Activated CD4-positive, alpha-beta T cell treated with anti-CD3 and anti-CD28 coated beads, Interleukin-2, amount 50 U/mL, for 1 hour (primary cell): ENCODE data around the gene CEACAM18.
"Not testable (repeated sequence)": the region's sequence is repeated elsewhere in the genome, so short reads cannot be mapped to it uniquely, and the experiment has no call there.

ENCODE experiments used
- DNase-seq: peaks from one replicate; pipeline ENCODE4 v3.0.0-alpha.2; 2020

The CEACAM18 gene

DNA sequence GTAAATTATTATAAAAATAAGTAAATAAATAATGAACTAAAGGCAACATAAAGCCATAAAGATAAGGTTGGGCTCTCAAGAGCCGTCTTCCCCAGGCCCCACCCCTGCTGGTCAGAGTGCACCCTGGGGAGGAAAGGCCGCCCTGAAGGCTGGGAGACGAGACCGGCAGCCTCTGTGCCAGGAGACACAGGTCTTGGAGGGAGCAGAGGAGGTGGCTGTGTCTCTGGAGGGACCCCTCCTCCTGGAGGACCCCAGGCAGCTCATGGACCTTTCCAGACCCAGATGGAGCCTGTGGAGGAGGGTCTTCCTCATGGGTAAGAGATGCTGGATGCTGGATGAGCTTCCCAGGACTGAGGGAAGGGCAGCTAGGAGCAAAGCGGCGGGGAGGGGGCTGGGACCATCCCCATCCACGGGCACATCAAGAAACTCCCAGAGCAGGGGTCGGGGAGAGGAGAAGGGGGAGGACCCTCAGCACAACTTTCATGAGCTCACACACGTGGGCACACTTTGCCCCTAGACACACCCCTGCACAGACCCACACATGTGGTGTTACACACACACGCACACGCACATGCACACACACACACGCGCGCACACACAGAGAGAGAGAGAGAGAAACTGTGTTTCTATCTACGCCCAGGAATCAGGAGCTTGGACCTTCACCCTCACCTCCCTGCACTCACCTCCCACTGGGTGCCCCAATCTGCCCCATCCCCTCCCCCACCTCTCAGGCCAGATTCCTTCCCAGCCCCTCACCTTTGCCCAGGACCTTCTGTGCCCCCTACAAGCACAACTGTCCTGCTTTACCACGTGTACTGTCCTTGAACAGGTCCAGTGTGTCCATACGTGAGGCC lies at the start of gene CEACAM18:
Gene CEACAM18 (plus strand): TSS at position 159 of the 854 bp plus-strand sequence.
- DNase-seq: no peak

DNA sequence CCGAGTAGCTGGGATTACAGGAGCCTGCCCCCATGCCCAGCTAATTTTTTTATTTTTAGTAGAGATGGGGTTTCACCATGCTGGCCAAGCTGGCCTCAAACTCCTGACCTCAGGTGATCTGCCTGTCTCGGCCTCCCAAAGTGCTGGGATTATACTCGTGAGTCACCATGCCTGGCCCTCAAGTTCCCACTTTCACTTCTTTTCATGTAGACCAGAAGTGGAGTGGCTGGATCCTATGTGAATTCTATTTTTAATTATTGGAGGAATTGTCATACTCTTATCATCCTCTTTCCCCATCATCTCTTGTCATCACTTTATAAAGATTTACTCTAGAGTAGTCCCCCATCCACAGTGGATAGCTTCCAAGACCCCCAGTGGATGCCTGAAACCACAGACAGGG lies 48.1 kb upstream of the CEACAM18 start:
- DNase-seq: no peak

- DNase-seq: no peak
These were observed 47.2 kb upstream of the CEACAM18 start for GRCh38 chr19:51431124-51431523.

DNA sequence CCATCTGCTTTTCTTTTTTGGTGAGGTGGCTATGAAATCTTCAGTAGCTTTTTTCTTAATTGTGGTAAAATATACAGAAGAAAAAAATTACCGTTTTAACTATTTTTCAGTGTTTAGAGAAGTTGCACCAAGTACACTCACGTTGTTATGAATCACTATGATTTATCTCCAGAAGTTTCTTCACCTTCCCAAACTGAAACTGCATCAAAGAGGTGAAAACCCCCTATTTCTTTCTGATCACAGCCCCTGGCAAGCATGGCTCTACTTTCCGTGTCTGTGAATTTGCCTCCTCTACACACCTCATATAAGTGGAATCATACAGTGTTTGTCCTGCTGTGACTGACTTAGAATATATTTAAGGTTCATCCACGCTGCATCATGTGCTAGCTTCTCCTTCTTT lies 45.3 kb upstream of the CEACAM18 start:
- no peak for DNase-seq

DNA sequence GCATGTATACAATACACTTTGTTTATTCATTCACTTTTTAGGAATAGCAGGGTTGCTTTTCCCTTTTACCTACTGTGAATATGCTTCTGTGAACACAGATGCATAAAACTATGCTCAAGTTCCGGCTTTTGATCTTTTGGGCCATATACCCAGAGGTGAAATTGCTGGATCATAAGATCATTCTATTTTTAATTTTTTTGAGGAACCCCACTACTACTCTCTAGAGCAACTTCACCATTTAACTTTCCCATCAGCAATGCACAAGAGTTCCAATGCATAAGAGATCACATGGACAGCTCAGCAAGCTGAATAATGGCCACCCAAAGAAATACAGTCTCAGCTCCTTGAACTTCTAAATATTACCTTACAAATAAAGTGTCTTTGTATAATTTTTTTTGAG lies 43.9 kb upstream of the CEACAM18 start:
- no peak for DNase-seq

GRCh38 chr19:51439021-51439465 lies 39.3 kb upstream of the CEACAM18 start:
- DNase-seq: peak; percentile 9

- DNase-seq: no peak
These were observed 38.3 kb upstream of the CEACAM18 start for GRCh38 chr19:51440052-51440451.

GRCh38 chr19:51440846-51441409 lies 37.4 kb upstream of the CEACAM18 start:
- no peak for DNase-seq

DNA sequence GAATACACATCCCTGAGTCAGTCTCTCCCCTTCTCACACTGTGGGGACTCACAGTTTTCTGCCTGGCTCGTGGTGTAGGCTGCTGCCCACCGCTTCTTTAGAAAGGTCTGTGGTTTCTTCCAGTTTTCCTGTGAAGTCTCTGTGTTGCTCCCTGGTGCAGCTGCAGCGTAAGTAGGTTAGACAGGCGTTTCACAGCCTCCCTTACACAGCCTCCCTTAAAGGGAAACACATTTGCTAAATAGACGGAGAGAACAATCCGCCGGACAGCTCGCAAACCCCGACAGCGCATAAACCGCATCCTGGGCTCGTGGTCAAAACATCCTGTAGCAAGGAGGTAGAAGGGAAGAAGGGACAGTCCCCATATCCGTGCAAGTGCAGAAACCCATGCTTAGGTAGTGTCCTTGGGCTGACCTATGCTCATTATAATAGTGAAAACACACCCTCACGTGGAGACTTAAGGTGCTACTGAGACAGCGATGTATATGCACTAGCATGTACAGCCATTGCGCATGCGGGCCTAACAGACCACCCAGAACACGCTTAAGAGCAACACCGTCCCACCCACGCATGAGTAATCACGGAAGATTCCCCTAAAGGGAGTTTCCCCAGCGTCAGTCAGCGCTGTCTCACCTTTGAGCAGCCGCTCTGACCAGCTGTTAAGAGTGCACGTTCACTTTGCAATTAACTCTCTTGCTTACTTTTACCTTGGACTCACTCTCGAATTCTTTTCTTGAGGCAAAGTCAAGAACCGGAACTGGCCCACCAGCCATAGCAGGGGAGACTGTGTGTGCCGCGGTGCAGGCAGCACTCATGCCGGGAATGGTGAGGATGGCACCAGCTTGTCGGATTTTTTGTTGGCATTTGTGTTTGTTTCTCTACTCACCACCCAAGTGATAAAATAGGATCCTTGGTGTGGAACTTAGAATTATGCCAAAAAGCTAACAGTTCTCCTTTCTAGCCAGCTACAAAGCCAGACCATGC lies 36.6 kb upstream of the CEACAM18 start:
- peak; percentile 68 for DNase-seq

- not testable (repeated sequence) for DNase-seq
These were observed 30.8 kb upstream of the CEACAM18 start for GRCh38 chr19:51447510-51447909.

- DNase-seq: no peak
These were observed 30.3 kb upstream of the CEACAM18 start for GRCh38 chr19:51448011-51448410.

DNA sequence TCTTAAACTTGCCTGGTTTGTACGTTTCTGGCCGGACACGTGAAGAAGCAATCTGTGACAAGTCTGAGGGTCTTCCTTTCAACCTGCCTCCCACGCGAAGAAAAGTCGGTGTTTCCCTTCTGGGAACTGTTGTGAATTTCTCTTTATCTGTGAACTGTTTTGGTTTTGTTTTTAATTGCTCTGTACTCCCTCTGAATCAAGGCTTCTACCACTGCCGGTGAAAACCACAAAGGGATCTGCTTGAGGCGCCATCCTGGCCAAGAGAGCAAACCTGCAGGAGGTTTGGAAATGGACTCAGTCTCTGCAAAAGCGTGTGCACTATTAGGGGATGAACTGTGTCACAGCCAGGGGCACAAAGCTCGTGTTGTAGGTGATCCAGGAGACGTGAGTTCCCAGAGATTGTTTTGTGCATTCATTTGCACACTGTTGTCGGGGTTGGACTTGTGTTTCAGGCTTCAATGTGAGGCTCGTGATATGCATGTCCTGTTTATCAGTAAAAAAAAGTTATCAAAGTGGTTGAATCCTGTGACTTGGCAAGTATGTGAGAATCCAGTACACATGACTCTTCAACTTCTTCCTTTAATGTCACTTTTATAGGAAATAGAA lies 29.8 kb upstream of the CEACAM18 start:
- no peak for DNase-seq

- DNase-seq: no peak
These were observed 27.5 kb upstream of the CEACAM18 start for GRCh38 chr19:51450730-51451307.

DNA sequence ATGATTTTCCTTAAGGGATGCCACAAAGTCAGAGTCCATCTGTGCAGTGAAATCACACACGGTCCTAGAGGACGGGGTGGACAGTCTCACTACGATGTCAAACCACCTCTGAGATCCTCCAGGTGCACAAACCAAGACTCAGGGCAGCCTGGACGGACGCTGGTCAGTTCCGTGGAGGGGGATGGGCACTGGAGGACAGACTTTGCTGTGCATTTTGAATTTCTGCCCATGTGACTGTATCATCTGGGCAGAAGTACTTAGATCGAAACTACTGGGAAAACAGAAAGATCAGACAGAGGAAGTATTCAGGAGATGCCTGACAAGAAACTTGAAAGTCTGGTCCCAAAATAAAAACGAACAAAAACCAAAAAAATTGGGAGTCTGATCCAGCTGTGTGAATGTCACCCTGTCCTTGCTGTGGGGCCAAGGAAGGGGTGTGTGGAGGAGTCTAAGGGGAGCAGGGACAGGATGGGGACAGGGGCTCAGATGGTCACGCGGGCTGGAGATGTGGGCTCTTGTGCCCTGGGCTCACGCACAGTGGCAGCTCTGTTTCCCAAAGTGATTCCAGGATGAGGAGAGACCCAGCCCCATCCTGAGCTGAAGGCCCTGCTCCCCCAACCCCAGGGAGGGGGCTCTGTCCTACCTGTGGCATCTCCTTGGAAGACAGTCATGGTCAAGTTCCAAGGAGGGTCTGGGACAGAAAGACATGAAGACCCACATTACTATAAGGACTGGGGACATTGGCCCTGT lies 21.6 kb upstream of the CEACAM18 start:
- DNase-seq: no peak

- DNase-seq: no peak
These were observed 20.9 kb upstream of the CEACAM18 start for GRCh38 chr19:51457351-51458013.

DNA sequence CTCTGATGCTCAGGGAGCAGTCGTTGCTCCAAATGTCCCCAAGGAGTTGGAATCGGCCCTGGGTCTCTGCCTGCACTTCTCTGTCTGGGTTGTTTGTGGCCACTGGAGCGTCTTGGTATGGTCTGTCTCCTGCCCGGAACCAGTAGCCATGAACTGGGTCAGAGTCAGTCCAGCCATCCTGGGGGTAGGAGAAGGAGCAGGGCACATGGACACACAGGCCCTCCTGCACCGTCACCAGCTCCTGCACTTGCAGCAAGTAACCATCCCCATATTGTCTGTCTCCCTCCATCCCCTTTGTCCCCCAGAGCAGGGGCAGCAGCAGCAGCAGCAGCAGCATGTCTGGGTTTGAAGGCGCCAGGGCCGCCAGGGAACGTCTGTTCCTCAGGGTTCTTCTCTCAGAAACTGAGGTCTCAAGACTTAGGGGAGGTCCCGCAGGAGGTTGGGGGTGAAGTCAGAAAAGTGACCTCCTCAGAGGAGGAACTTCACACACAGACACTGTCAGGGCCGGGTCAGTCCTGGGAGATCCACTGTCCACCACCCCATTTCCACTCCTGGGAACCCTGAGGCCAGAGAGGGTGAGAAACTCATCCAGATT lies 20.2 kb upstream of the CEACAM18 start, which contains the start of gene SIGLEC8:
Gene SIGLEC8 (minus strand): TSS at position 404 of the 595 bp plus-strand sequence. CDS start 67 bp downstream, at position 337.
- no peak for DNase-seq

- no peak for DNase-seq
These were observed 19.3 kb upstream of the CEACAM18 start for GRCh38 chr19:51458899-51459505.

DNA sequence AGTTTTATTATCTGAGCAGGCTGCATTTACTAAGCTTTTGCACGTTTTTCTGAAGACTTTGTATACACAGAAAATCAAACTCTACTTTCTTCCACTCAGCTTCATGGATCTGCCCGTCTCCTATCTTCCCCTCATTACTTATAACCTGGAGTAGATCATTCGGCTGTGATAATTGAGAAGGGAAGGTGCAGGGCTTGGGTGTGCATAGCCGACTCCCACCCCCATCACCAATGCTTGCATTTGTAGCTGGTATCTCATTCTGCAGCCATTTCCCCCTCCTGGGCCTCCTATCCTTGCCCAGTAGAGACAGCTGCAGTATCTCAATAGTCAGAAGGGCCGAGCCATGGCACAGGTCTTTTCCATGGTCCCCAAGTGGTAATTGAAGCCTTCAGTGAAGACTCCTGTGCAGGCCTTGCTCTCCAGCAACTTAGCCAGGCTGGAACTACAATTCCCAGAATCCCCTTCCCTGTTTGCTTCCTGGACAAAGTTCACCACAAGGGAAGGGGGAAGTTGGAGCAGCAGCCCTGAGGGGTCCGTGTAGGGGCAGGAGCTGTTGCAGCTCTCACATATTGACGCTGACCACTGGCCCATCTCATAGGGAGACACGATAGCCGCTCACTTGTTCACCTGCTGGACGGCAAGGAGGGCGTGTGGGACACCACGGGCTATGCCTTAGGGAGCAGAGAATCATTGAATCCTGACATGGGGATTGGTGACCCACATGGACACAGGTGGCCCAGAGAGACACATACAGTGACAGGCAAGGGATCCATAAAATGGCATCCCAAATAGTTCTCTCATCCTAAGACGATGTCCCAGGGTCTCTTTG lies 18.0 kb upstream of the CEACAM18 start:
- DNase-seq: no peak

DNA sequence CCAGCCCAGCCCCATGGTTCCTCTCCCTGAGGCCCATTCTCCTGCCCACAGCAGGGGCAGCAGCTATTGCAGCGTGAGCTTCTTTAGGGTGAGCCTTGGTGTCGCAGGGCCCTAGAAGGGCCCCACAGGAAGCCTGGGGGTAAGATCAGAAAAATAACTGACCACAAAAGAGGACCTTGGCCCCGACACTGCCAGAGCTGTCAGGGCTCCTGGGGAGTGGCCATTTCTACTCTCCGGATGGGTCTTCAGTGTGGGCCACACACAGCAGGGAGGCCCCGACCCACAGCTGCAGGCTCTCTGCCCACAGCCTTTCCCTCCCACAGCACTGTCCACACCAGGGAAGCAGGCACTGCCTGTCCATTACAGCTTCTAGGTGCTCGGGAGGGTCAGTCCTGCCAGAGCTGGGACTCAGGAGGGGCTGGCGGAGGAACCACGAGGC lies 16.6 kb upstream of the CEACAM18 start:
- no peak for DNase-seq
